Brain microvascular endothelial cell (primary cell): Measurements from ENCODE around the gene GPS2.
"Not testable (repeated sequence)": the region's sequence is repeated elsewhere in the genome, so short reads cannot be mapped to it uniquely, and the experiment has no call there.

Source experiments
- DNase-seq: peaks from one replicate; pipeline ENCODE4 v3.0.0-alpha.2; 2020
- H3K27ac ChIP-seq: fragments of 250-450 bp; sonication (Bioruptor Pico); 2 replicates; pipeline ENCODE4 v1.5.1; 2020; ENCODE audit warnings: mild to moderate bottlenecking, moderate library complexity
- H3K27me3 ChIP-seq: fragments of 250-450 bp; sonication (Bioruptor Pico); replicated peaks from 2 replicates; pipeline ENCODE4 v1.5.1; 2020; ENCODE audit warnings: mild to moderate bottlenecking
- H3K36me3 ChIP-seq: fragments of 250-450 bp; sonication (Bioruptor Pico); replicated peaks from 2 replicates; pipeline ENCODE4 v1.5.1; 2020; ENCODE audit warnings: mild to moderate bottlenecking
- H3K4me3 ChIP-seq: 2 replicates; pipeline ENCODE4 v1.5.1; 2011; ENCODE audit warnings: low read depth, mild to moderate bottlenecking, control low read depth, low read length, moderate library complexity
- CTCF ChIP-seq: IDR thresholded peaks from 2 replicates; pipeline ENCODE4 v1.5.1; 2011; ENCODE audit warnings: low read depth, mild to moderate bottlenecking, moderate library complexity, low read length, control low read depth, inconsistent platforms; ENCODE audit errors: missing control alignments
- in situ Hi-C: cut with HindIII; loops from 2 replicates; pipeline ENCODE4 v1.10.0; 2017; ENCODE audit warnings: low sequenced_read_pairs, low pct_ligation_motif_present

Gene GPS2

GRCh38 chr17:7343250-7343649 is 28.1 kb upstream of the GPS2 start:
- in situ Hi-C loops = no loop called here
- Histone ChIP-seq H3K27ac (no peak overlapping the region), H3K27me3 (no peaks in the 10 kb centered on the region), H3K4me3 (no peak overlapping the region), H3K36me3 (no peaks in the 10 kb centered on the region)
- DNase-seq = no peak
- TF ChIP-seq CTCF = no peak

GRCh38 chr17:7341842-7342241 is 26.7 kb upstream of the GPS2 start:
- Histone ChIP-seq H3K27me3 (no peaks in the 10 kb centered on the region), H3K4me3 (no peak overlapping the region), H3K36me3 (no peaks in the 10 kb centered on the region), H3K27ac (no peak overlapping the region)
- in situ Hi-C loops = no loop called here
- no peak for TF ChIP-seq CTCF
- DNase-seq = no peak

- H3K27me3 ChIP-seq = no peaks in the 10 kb centered on the region
Observed at GRCh38 chr17:7340179-7340578, 25.0 kb upstream of the GPS2 start.

GRCh38 chr17:7337600-7337999 is 22.4 kb upstream of the GPS2 start:
- in situ Hi-C loops, DNase-seq, H3K4me3 ChIP-seq, H3K36me3 ChIP-seq, H3K27me3 ChIP-seq, H3K27ac ChIP-seq: not testable (repeated sequence)

More at GRCh38 chr17:7340179-7340578, 25.0 kb upstream of the GPS2 start:
- no peak for DNase-seq
- Histone ChIP-seq H3K4me3 (no peak overlapping the region), H3K36me3 (no peaks in the 10 kb centered on the region), H3K27ac (no peak overlapping the region)
- in situ Hi-C loops = no loop called here
- TF ChIP-seq CTCF = no peak

GRCh38 chr17:7336240-7337175 is 21.3 kb upstream of the GPS2 start, which contains the start of gene ACAP1:
Gene ACAP1 (plus strand): TSS chr17:7336529. CDS start chr17:7336735, 206 bp downstream.
- no peaks in the 10 kb centered on the region for H3K27me3 ChIP-seq
- no peak for TF ChIP-seq CTCF
- DNase-seq = no peak
- no peaks in the 10 kb centered on the region for H3K36me3 ChIP-seq
- in situ Hi-C loops = no loop called here
- H3K27ac ChIP-seq = no peak within 1 kb of the TSS
- H3K4me3 ChIP-seq = no peak within 1 kb of the TSS

GRCh38 chr17:7335765-7336164 is 20.6 kb upstream of the GPS2 start:
- H3K4me3 ChIP-seq, in situ Hi-C loops, H3K27me3 ChIP-seq, H3K27ac ChIP-seq, DNase-seq, H3K36me3 ChIP-seq: not testable (repeated sequence)
